ENCODE measurements around the gene EMCN. TPM values are rescaled to one million over a fixed set of nuclear protein-coding genes. Genes with fewer than 3 reads are reported as not detected.

Gene EMCN
- polyA plus RNA-seq, 2 of the 4 experiments (the other 2 are of a cell fraction): not detected

DNA sequence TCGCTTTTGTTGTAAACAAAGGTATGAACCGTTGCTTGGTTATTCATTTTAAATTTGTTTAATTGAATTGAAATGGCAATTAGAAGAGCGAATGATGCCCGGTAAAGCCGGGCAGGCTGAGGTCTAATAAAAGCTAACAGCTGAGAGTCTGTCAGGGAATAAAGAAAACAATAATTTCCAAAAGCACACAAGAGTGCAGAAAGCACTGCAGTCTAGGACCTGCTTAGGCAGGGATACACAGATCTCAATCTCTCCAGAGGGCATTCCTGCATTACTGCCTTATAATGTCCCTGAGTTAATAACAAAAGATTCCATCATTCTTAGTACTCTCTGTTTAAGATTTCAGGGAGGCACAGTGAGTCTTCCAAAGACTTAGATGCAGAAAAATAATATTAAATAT lies 27.6 kb upstream of the EMCN start:
- no peak for FAIRE-seq
- 82% methylated on average over 5 of the region's 5 CpGs for WGBS (ENCODE audit: missing lambda C conversion rate)
- H3K9me3 ChIP-seq: no peaks in the 10 kb centered on the region
- POLR2A ChIA-PET: interaction anchor here (0.7 kb wide), 1 partner anchor 570 kb away, joined by 3 read pairs; no protein-coding TSS in a partner anchor
- H3K4me2 ChIP-seq: no peak overlapping the region
- H3K27ac ChIP-seq: no peak overlapping the region
- no peak for ATAC-seq
- DNase-seq (ENCODE audit: low read depth in 1 of 2, low spot score in 1 of 2): no peak
- CTCF ChIA-PET: no interaction called here
- TF ChIP-seq, protein P1, sequence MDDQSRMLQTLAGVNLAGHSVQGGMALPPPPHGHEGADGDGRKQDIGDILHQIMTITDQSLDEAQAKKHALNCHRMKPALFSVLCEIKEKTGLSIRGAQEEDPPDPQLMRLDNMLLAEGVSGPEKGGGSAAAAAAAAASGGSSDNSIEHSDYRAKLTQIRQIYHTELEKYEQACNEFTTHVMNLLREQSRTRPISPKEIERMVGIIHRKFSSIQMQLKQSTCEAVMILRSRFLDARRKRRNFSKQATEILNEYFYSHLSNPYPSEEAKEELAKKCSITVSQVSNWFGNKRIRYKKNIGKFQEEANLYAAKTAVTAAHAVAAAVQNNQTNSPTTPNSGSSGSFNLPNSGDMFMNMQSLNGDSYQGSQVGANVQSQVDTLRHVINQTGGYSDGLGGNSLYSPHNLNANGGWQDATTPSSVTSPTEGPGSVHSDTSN (IDR thresholded peaks at IDR 0.05): no peak
- no peak for TF ChIP-seq KDM1A (IDR thresholded peaks at IDR 0.05; ENCODE audit: low read depth)
- TF ChIP-seq, protein P2, sequence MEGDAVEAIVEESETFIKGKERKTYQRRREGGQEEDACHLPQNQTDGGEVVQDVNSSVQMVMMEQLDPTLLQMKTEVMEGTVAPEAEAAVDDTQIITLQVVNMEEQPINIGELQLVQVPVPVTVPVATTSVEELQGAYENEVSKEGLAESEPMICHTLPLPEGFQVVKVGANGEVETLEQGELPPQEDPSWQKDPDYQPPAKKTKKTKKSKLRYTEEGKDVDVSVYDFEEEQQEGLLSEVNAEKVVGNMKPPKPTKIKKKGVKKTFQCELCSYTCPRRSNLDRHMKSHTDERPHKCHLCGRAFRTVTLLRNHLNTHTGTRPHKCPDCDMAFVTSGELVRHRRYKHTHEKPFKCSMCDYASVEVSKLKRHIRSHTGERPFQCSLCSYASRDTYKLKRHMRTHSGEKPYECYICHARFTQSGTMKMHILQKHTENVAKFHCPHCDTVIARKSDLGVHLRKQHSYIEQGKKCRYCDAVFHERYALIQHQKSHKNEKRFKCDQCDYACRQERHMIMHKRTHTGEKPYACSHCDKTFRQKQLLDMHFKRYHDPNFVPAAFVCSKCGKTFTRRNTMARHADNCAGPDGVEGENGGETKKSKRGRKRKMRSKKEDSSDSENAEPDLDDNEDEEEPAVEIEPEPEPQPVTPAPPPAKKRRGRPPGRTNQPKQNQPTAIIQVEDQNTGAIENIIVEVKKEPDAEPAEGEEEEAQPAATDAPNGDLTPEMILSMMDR (IDR thresholded peaks at IDR 0.05): no peak
- TF ChIP-seq ZFP36 (IDR thresholded peaks at IDR 0.05; ENCODE audit: borderline replicate concordance, partially characterized antibody): no peak
- H3K4me1 ChIP-seq: no peaks in the 10 kb centered on the region
- H3K4me3 ChIP-seq: no peak overlapping the region

DNA sequence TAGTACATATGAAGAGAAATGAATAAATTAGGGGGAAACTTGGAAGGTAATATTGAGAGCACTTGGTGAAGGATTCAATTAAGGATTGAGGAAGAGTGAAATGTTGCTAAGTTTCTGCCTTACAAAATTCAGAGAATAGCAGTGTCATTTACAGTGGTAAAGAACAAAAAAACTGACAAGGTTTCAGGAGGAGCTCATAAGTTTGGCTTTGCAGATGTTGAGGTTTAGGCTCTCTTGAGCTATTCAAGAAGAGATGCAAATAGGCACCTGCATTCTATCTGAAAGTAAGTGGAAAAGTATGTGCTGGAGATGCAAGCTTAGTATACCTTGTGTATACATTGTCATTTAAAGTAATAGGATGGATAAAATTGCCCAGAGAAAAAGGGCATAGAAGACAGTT lies 22.3 kb upstream of the EMCN start:
- CTCF ChIA-PET: no interaction called here
- DNase-seq (ENCODE audit: low read depth in 1 of 2, low spot score in 1 of 2) (no peak), ATAC-seq (no peak), FAIRE-seq (no peak)
- POLR2A ChIA-PET: no interaction called here
- H3K4me2 ChIP-seq: no peak overlapping the region
- H3K9me3 ChIP-seq: no peaks in the 10 kb centered on the region
- H3K4me1 ChIP-seq: no peaks in the 10 kb centered on the region
- TF ChIP-seq FOXS1 (CRISPR knock-in tag; IDR thresholded peaks at IDR 0.05) (no peak), ESRRA (IDR thresholded peaks at IDR 0.05; ENCODE audit: borderline replicate concordance, low read length) (no peak), SREBF2 (IDR thresholded peaks at IDR 0.05) (no peak), RCOR1 (IDR thresholded peaks at IDR 0.05; ENCODE audit: low read depth, low read length) (no peak), ZNF302 (CRISPR knock-in tag; IDR thresholded peaks at IDR 0.05) (no peak), CBX8 (IDR thresholded peaks at IDR 0.05) (no peak), KDM5A (IDR thresholded peaks at IDR 0.05) (no peak)
- TF ChIP-seq, protein P3, sequence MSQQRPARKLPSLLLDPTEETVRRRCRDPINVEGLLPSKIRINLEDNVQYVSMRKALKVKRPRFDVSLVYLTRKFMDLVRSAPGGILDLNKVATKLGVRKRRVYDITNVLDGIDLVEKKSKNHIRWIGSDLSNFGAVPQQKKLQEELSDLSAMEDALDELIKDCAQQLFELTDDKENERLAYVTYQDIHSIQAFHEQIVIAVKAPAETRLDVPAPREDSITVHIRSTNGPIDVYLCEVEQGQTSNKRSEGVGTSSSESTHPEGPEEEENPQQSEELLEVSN (IDR thresholded peaks at IDR 0.05; ENCODE audit: borderline replicate concordance, low read depth): no peak
- H3K4me3 ChIP-seq: no peak overlapping the region
- no peak overlapping the region for H3K27ac ChIP-seq

DNA sequence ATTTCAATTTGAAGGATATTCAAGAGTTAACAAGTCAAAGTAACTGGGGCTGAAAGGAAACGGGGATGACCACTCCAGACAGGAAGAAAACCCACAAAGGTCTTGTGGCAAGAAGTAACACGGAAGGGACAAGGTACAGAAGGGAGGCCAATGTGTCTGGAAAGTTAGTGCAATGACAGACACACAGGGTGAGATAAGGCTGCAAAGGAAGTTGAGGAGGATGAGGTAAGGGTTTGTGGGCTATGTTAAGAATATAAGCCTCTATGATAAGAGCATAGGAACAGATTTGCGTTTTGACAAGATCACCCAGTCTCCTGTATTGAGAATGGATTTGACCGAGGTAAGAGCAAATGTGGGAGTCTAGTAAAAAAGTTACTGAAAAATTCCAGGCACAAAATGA lies 21.9 kb upstream of the EMCN start:
- POLR2A ChIA-PET: no interaction called here
- CTCF ChIA-PET: no interaction called here

More for the DNA sequence above, 21.9 kb upstream of the EMCN start:
- Histone ChIP-seq H3K4me1 (no peaks in the 10 kb centered on the region), H3K27ac (no peak overlapping the region), H3K4me2 (no peak overlapping the region), H3K9me3 (no peaks in the 10 kb centered on the region), H3K4me3 (no peak overlapping the region)
- ATAC-seq (no peak), FAIRE-seq (no peak), DNase-seq (ENCODE audit: low read depth in 1 of 2, low spot score in 1 of 2) (no peak)
- no peak for TF ChIP-seq HEYL (CRISPR knock-in tag; IDR thresholded peaks at IDR 0.05)
- TF ChIP-seq, protein P4, sequence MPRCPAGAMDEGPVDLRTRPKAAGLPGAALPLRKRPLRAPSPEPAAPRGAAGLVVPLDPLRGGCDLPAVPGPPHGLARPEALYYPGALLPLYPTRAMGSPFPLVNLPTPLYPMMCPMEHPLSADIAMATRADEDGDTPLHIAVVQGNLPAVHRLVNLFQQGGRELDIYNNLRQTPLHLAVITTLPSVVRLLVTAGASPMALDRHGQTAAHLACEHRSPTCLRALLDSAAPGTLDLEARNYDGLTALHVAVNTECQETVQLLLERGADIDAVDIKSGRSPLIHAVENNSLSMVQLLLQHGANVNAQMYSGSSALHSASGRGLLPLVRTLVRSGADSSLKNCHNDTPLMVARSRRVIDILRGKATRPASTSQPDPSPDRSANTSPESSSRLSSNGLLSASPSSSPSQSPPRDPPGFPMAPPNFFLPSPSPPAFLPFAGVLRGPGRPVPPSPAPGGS (IDR thresholded peaks at IDR 0.05): no peak
- no peak for TF ChIP-seq ZFP36 (IDR thresholded peaks at IDR 0.05; ENCODE audit: borderline replicate concordance, partially characterized antibody)
- TF ChIP-seq, protein P2 (IDR thresholded peaks at IDR 0.05): no peak
- no peak for TF ChIP-seq ZNF302 (CRISPR knock-in tag; IDR thresholded peaks at IDR 0.05)
- TF ChIP-seq, protein P5, sequence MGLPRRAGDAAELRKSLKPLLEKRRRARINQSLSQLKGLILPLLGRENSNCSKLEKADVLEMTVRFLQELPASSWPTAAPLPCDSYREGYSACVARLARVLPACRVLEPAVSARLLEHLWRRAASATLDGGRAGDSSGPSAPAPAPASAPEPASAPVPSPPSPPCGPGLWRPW (IDR thresholded peaks at IDR 0.05): no peak
- TF ChIP-seq, protein P1 (IDR thresholded peaks at IDR 0.05): no peak
- TF ChIP-seq SMC3 (IDR thresholded peaks at IDR 0.05): no peak
- TF ChIP-seq KDM5A (IDR thresholded peaks at IDR 0.05): no peak
- no peak for TF ChIP-seq ZSCAN20 (CRISPR knock-in tag; IDR thresholded peaks at IDR 0.05)
- no peak for TF ChIP-seq SREBF2 (IDR thresholded peaks at IDR 0.05)
- no peak for TF ChIP-seq NR3C1 (IDR thresholded peaks at IDR 0.05)
- TF ChIP-seq POLR2A (IDR thresholded peaks at IDR 0.05; ENCODE audit: low read length): no peak
- no peak for TF ChIP-seq ZC3H11A (IDR thresholded peaks at IDR 0.05)
- no peak for TF ChIP-seq ESRRA (IDR thresholded peaks at IDR 0.05; ENCODE audit: borderline replicate concordance, low read length)
- TF ChIP-seq MAZ (IDR thresholded peaks at IDR 0.05; ENCODE audit: borderline replicate concordance, low read depth, low read length): no peak
- no peak for TF ChIP-seq FOSL2 (IDR thresholded peaks at IDR 0.05)
- no peak for TF ChIP-seq FOSL2 (CRISPR knock-in tag; IDR thresholded peaks at IDR 0.05)
- TF ChIP-seq NFE2L2 (conservative IDR thresholded peaks at IDR 0.05; ENCODE audit: low read length): no peak
- 39% methylated on average over 4 of the region's 4 CpGs for WGBS (ENCODE audit: missing lambda C conversion rate)

Measured in A549 (cell line).